Glutamatergic neuron (in vitro differentiated cells): ENCODE results near the gene FBXW8. TPM values are rescaled to one million over a fixed set of nuclear protein-coding genes. Genes with fewer than 3 reads are reported as not detected.

Source experiments
- DNase-seq: peaks from one replicate; pipeline ENCODE4 v3.0.0; 2022
- H3K27ac Mint-ChIP-seq: one replicate; pipeline ENCODE4 v1.8.0; 2020; ENCODE audit warnings: mild to moderate bottlenecking, mixed read lengths, inconsistent platforms; ENCODE audit not compliant: unreplicated experiment
- H3K27me3 Mint-ChIP-seq: one replicate; pipeline ENCODE4 v1.8.0; 2020; ENCODE audit warnings: mild to moderate bottlenecking, moderate library complexity, mixed read lengths, inconsistent platforms; ENCODE audit not compliant: unreplicated experiment
- H3K36me3 Mint-ChIP-seq: one replicate; pipeline ENCODE4 v1.8.0; 2020; ENCODE audit warnings: mild to moderate bottlenecking, mixed read lengths, inconsistent platforms; ENCODE audit not compliant: unreplicated experiment
- H3K4me1 Mint-ChIP-seq: one replicate; pipeline ENCODE4 v1.8.0; 2020; ENCODE audit warnings: mild to moderate bottlenecking, low read depth, mixed read lengths, inconsistent platforms; ENCODE audit not compliant: unreplicated experiment
- H3K4me3 Mint-ChIP-seq: one replicate; pipeline ENCODE4 v1.8.0; 2020; ENCODE audit warnings: mild to moderate bottlenecking, mixed read lengths, inconsistent platforms; ENCODE audit not compliant: unreplicated experiment
- H3K9me3 Mint-ChIP-seq: one replicate; pipeline ENCODE4 v1.8.0; 2020; ENCODE audit warnings: mild to moderate bottlenecking, moderate library complexity, mixed read lengths, inconsistent platforms; ENCODE audit not compliant: unreplicated experiment
- CTCF ChIP-seq: fragments of 200-600 bp; sonication (generic); IDR thresholded peaks from one replicate; pipeline ENCODE4 v1.5.0; 2021; ENCODE audit not compliant: partially characterized antibody, unreplicated experiment
- total RNA-seq: library from RNA; stranded (reverse); fragmentation: NEBNext Ultra II Directional; extraction: Animal tissue kit (Norgen Biotek cat#: 25700); gene quantifications from one replicate; pipeline ENCODE4 v1.2.1, GENCODE V29; 2021; ENCODE audit not compliant: unreplicated experiment

The FBXW8 gene
- total RNA-seq, 1 donor from 2014 or later: 16.2 TPM

GRCh38 chr12:117073611-117074010 is 162.9 kb downstream of the FBXW8 start:
- H3K27ac Mint-ChIP-seq: no peak overlapping the region
- H3K27me3 Mint-ChIP-seq: no peaks in the 10 kb centered on the region
- H3K4me1 Mint-ChIP-seq: no peaks in the 10 kb centered on the region
- no peak overlapping the region for H3K4me3 Mint-ChIP-seq
- TF ChIP-seq CTCF: no peak
- DNase-seq: no peak
- H3K36me3 Mint-ChIP-seq: no peaks in the 10 kb centered on the region
- H3K9me3 Mint-ChIP-seq: no peaks in the 10 kb centered on the region

- no peak overlapping the region for H3K4me3 Mint-ChIP-seq
- DNase-seq: peak; percentile 4
- no peaks in the 10 kb centered on the region for H3K36me3 Mint-ChIP-seq
- no peak overlapping the region for H3K27ac Mint-ChIP-seq
- H3K9me3 Mint-ChIP-seq: no peaks in the 10 kb centered on the region
- no peak for TF ChIP-seq CTCF
- H3K27me3 Mint-ChIP-seq: no peaks in the 10 kb centered on the region
- H3K4me1 Mint-ChIP-seq: no peaks in the 10 kb centered on the region
Measured at GRCh38 chr12:117076410-117077372, 165.9 kb downstream of the FBXW8 start.

GRCh38 chr12:117079487-117079886 is 168.7 kb downstream of the FBXW8 start:
- DNase-seq: peak; percentile 10
- Mint-ChIP-seq H3K4me3 (no peak overlapping the region), H3K36me3 (no peaks in the 10 kb centered on the region), H3K9me3 (no peaks in the 10 kb centered on the region), H3K4me1 (no peaks in the 10 kb centered on the region), H3K27ac (no peak overlapping the region), H3K27me3 (peaks cover 4% of the 10 kb centered on the region)
- no peak for TF ChIP-seq CTCF

- H3K4me3 Mint-ChIP-seq: no peak overlapping the region
- H3K27me3 Mint-ChIP-seq: peaks cover 4% of the 10 kb centered on the region
- H3K36me3 Mint-ChIP-seq: no peaks in the 10 kb centered on the region
- no peak for TF ChIP-seq CTCF
- H3K27ac Mint-ChIP-seq: no peak overlapping the region
- H3K4me1 Mint-ChIP-seq: no peaks in the 10 kb centered on the region
- DNase-seq: peak; percentile 10
- no peaks in the 10 kb centered on the region for H3K9me3 Mint-ChIP-seq
Measured at GRCh38 chr12:117080661-117081144, 170.0 kb downstream of the FBXW8 start.

Other genes starting within 250 kb of the FBXW8 start
- gene SPRING1, start 172.9 kb upstream of the FBXW8 start, total RNA-seq: 40.8 TPM
- 55.8 TPM for gene RNFT2, start 172.6 kb upstream of the FBXW8 start, total RNA-seq
- 2.4 TPM for gene HRK, start 29.5 kb upstream of the FBXW8 start, total RNA-seq
- 0.93 TPM for gene TESC, start 188.5 kb downstream of the FBXW8 start, total RNA-seq